Epithelial cell of proximal tubule (primary cell): ENCODE results near the gene IQSEC1. TPM values are rescaled to one million over a fixed set of nuclear protein-coding genes. Genes with fewer than 3 reads are reported as not detected.

Experiments used
- DNase-seq: peaks from one replicate; pipeline ENCODE4 v3.0.0-alpha.2; 2011; ENCODE audit warnings: low read depth
- H3K4me3 ChIP-seq: 2 replicates; pipeline ENCODE4 v1.5.1; 2011; ENCODE audit warnings: low read depth, mild to moderate bottlenecking, low read length
- CTCF ChIP-seq: conservative IDR thresholded peaks from 2 replicates; pipeline ENCODE4 v1.5.1; 2012; ENCODE audit warnings: low read depth, mild to moderate bottlenecking, low read length
- total RNA-seq: library from RNA; depleted of rRNA; stranded (reverse); fragments of >200 nt; gene quantifications from 2 replicates; pipeline ENCODE4 v1.2.3, GENCODE V29; 2015

The IQSEC1 gene
- total RNA-seq, 1 donor from 2014 or later: 8.8 TPM

- H3K4me3 ChIP-seq: no peak overlapping the region
- DNase-seq: no peak
- no peak for TF ChIP-seq CTCF
These were observed 129.9 kb downstream of the IQSEC1 start for GRCh38 chr3:12943124-12944021.

- TF ChIP-seq CTCF: no peak
- H3K4me3 ChIP-seq: no peak overlapping the region
- no peak for DNase-seq
These were observed 131.7 kb downstream of the IQSEC1 start for GRCh38 chr3:12941495-12942023.

- no peak overlapping the region for H3K4me3 ChIP-seq
- no peak for DNase-seq
- no peak for TF ChIP-seq CTCF
These were observed 132.4 kb downstream of the IQSEC1 start for GRCh38 chr3:12940854-12941253.

DNA sequence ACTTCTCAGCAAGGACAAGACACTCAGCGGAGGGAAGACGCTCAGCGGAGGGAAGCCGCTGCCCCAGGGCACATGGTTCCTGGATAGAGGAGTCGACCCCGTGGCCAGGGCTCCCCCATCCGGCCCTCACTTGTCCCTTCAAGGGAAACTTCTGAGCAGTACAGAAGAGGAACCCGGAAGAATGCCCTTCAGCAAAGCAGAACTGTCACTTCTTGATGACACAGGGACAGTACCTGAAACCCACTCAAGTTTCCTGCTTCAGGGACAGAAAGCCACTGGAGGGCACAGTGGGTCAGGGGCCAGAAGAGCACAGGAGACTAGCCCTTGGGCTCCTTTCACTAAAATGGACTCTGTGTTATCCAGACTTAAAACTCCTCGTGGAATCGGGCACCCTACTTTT lies 134.1 kb downstream of the IQSEC1 start:
- no peak for TF ChIP-seq CTCF
- H3K4me3 ChIP-seq: no peak overlapping the region
- DNase-seq: no peak

GRCh38 chr3:12938258-12938711 lies 134.9 kb downstream of the IQSEC1 start:
- H3K4me3 ChIP-seq: no peak overlapping the region
- TF ChIP-seq CTCF: no peak
- no peak for DNase-seq

DNA sequence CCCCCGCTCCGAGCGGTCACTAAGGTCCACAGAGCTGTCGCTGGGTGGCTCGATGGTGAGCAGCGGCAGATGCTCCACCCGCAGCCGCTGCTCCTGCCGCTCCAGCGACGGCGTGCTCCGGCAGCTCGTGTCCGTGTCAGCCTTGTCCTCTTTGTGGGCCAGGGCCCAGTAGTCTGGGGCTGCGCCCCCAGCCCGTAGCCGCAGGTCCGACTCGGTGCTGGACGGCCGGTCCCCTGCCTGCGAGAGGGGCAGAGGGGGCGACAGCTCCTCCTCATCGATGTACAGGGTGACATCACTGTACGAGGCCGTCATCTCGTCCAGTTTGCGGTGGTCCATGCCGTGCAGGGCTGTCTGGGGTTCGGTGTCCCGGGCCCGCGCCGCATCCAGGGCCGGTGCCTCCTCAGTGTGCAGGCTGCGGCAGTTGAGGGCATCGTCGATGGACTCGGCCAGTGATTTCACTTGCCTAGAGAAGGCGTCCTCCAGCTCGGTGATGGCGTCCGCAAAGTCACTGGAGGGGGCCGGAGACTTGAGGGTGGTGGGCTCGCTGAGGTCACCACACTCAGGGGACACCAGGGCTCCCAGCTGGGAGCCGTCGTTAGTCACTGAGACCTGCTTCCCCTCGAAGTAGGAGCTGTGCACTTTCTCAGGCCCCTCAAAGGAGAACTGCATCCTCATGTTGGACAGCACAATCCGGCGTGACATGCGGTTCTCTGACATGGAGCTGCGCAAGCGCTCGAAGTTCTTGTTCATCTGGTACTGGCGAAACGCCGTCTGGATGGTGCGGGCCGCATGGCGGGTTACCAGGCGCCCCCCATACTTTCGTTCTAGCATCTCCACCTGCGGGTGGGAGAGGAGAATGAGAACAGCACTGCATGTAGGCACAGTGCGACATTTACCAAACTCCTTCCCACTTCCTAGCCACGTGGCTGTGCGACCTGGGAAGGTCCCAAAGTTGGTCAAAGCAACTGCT lies 137.1 kb downstream of the IQSEC1 start:
- TF ChIP-seq CTCF: no peak
- no peak for DNase-seq
- no peak overlapping the region for H3K4me3 ChIP-seq
